ENCODE results near the gene TMEM100.

TMEM100 gene

GRCh38 chr17:55690105-55690508, 32.6 kb downstream of the TMEM100 start:
- TF ChIP-seq CTCF (IDR thresholded peaks at IDR 0.05; ENCODE audit: low read depth, low read length, missing control alignments): no peak
- no peak for DNase-seq (ENCODE audit: extremely low read depth, low read depth)

DNA sequence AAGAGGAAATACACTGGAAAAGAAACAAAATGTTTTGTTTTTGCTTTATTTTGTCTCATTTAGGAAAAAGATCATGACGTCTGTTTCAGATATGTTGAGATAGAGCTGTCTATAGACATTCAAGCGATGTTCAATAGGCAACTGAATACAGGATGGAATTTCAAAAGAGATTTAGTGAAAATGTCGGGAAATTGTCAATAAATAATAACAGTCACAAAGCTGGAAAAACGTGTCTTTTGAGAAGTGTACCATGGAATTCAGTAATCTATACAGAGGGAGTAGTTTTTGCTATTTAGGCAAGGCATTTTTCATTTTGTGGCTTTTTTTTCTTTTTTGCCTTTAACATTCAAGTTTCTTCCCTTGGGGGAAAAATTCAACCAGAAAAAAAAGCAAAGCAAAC, 33.0 kb downstream of the TMEM100 start:
- H3K4me3 ChIP-seq (replicated peaks; ENCODE audit: low read depth, low read length): no peak overlapping the region
- no peak for DNase-seq (ENCODE audit: extremely low read depth, low read depth)
- TF ChIP-seq CTCF (IDR thresholded peaks at IDR 0.05; ENCODE audit: low read depth, low read length, missing control alignments): no peak

More at GRCh38 chr17:55690105-55690508, 32.6 kb downstream of the TMEM100 start:
- no peak overlapping the region for H3K4me3 ChIP-seq (replicated peaks; ENCODE audit: low read depth, low read length)

DNA sequence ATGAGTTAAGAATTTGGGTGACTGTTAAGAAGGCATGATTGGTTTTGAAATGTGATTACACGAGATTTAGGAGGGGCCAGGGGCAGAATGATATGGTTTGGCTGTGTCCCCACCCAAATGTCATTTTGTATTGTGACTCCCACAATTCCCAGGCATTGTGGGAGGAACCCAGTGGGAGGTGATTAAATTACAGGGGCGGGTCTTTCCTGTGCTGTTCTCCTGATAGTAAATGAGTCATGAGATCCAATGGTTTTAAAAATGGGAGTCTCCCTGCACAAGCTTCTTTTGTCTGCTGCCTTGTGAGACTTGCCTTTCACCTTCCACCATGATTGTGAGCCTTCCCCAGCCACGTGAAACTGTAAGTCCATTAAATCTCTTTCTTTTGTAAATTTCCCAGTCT, 34.6 kb downstream of the TMEM100 start:
- no peak overlapping the region for H3K4me3 ChIP-seq (replicated peaks; ENCODE audit: low read depth, low read length)
- no peak for DNase-seq (ENCODE audit: extremely low read depth, low read depth)
- TF ChIP-seq CTCF (IDR thresholded peaks at IDR 0.05; ENCODE audit: low read depth, low read length, missing control alignments): no peak

DNA sequence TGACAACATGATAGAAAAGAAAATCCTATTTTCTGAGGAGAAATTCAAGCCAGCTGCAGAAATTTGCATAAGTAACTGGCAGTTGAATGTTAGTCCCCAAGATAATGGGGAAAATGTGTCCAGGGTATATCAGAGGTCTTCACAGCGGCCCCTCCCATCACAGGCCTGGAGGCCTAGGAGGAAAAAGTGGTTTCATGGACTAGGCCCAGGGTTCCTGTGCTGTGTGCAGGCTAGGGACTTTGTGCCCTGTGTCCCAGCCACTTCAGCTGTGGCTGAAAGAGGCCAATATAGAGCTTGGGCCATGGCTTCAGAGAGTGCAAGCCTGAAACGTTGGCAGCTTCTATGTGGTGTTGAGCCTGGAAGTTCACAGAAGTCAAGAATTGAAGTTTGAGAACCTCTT, 35.6 kb downstream of the TMEM100 start:
- no peak for TF ChIP-seq CTCF (IDR thresholded peaks at IDR 0.05; ENCODE audit: low read depth, low read length, missing control alignments)
- H3K4me3 ChIP-seq (replicated peaks; ENCODE audit: low read depth, low read length): no peak overlapping the region
- no peak for DNase-seq (ENCODE audit: extremely low read depth, low read depth)

GRCh38 chr17:55683550-55684315, 38.9 kb downstream of the TMEM100 start:
- no peak overlapping the region for H3K4me3 ChIP-seq (replicated peaks; ENCODE audit: low read depth, low read length)
- no peak for DNase-seq (ENCODE audit: extremely low read depth, low read depth)
- no peak for TF ChIP-seq CTCF (IDR thresholded peaks at IDR 0.05; ENCODE audit: low read depth, low read length, missing control alignments)

DNA sequence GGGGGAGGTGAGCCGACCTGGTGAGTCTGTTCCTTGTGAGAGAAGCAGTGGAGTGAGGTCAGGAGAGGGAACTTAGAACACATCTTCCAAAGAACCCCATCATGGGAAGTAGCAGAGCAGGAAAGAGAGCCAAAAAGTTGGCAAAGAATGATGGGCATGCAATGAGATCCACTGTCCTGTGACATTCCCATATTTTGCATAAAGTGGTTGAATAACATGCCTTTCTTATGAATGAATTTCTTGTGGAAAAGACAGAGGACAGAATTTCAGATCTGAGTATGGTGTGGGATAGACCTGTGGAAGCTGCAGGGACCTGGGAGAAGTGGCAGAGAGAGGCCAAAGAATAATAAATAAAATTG, 41.3 kb downstream of the TMEM100 start:
- H3K4me3 ChIP-seq (replicated peaks; ENCODE audit: low read depth, low read length): no peak overlapping the region
- DNase-seq (ENCODE audit: extremely low read depth, low read depth): no peak
- TF ChIP-seq CTCF (IDR thresholded peaks at IDR 0.05; ENCODE audit: low read depth, low read length, missing control alignments): no peak

All from HFF-Myc (cell line).